Neural cell (in vitro differentiated cells): Measurements from ENCODE around the gene SLC22A14. TPM values are rescaled to one million over a fixed set of nuclear protein-coding genes. Genes with fewer than 3 reads are reported as not detected.

Source experiments
- H2AFZ ChIP-seq: fragments of 200-600, 300-800 bp; sonication (generic), shearing (Covaris generic); 2 replicates; pipeline ENCODE4 v1.6.0; 2014; ENCODE audit warnings: low read depth, mild to moderate bottlenecking, antibody characterized with exemption, low read length, moderate library complexity
- H3F3A ChIP-seq: fragments of 200-600 bp; shearing (Covaris generic); 2 replicates; pipeline ENCODE4 v1.6.1; 2016; ENCODE audit warnings: mild to moderate bottlenecking, moderate library complexity, mixed read lengths, antibody characterized with exemption, low read length; ENCODE audit not compliant: insufficient read depth, poor library complexity, severe bottlenecking
- H3K27ac ChIP-seq: fragments of 200-600, 300-800 bp; sonication (generic), shearing (Covaris generic); 2 replicates; pipeline ENCODE4 v1.5.1; 2014; ENCODE audit warnings: mild to moderate bottlenecking, low read length, moderate library complexity
- H3K27me3 ChIP-seq: fragments of 300-800, 200-600 bp; sonication (generic), shearing (Covaris generic); 2 replicates; pipeline ENCODE4 v1.6.0; 2014; ENCODE audit warnings: mild to moderate bottlenecking, low read depth, low read length, moderate library complexity; ENCODE audit not compliant: insufficient read depth
- H3K36me3 ChIP-seq: fragments of 300-800, 200-600 bp; sonication (generic), shearing (Covaris generic); 2 replicates; pipeline ENCODE4 v1.5.1; 2014; ENCODE audit warnings: mild to moderate bottlenecking, antibody characterized with exemption, low read length, moderate library complexity; ENCODE audit not compliant: insufficient read depth
- H3K4me2 ChIP-seq: fragments of 300-800, 200-600 bp; sonication (generic), shearing (Covaris generic); 2 replicates; pipeline ENCODE4 v1.6.0; 2014; ENCODE audit warnings: mild to moderate bottlenecking, low read length
- H3K4me3 ChIP-seq: fragments of 300-800, 200-600 bp; sonication (generic), shearing (Covaris generic); 2 replicates; pipeline ENCODE4 v1.5.1; 2014; ENCODE audit warnings: mild to moderate bottlenecking, low read length, moderate library complexity
- H3K79me2 ChIP-seq: fragments of 200-600 bp; shearing (Covaris generic); replicated peaks from 2 replicates; pipeline ENCODE4 v1.6.0; 2014; ENCODE audit warnings: mild to moderate bottlenecking, low read length, moderate library complexity; ENCODE audit not compliant: insufficient read depth
- H3K9ac ChIP-seq: fragments of 300-800, 200-600 bp; sonication (generic), shearing (Covaris generic); 2 replicates; pipeline ENCODE4 v1.6.1; 2016; ENCODE audit warnings: mild to moderate bottlenecking, low read length, mixed read lengths
- H3K9me2 ChIP-seq: fragments of 200-600 bp; shearing (Covaris generic); 2 replicates; pipeline ENCODE4 v1.6.1; 2016; ENCODE audit warnings: mild to moderate bottlenecking, low read length, mixed read lengths; ENCODE audit not compliant: insufficient read depth
- H3K9me3 ChIP-seq: fragments of 200-600, 300-800 bp; sonication (generic), shearing (Covaris generic); 2 replicates; pipeline ENCODE4 v1.6.1; 2016; ENCODE audit warnings: mild to moderate bottlenecking, mixed run types, low read length, moderate library complexity, mixed read lengths
- H4K20me1 ChIP-seq: fragments of 200-600 bp; shearing (Covaris generic); 2 replicates; pipeline ENCODE4 v1.6.1; 2016; ENCODE audit warnings: mild to moderate bottlenecking, mixed run types; ENCODE audit not compliant: insufficient read depth
- CTCF ChIP-seq: fragments of 450-650 bp; IDR thresholded peaks from 2 replicates; pipeline ENCODE4 v1.5.1; 2014; ENCODE audit warnings: antibody characterized with exemption, mild to moderate bottlenecking, moderate library complexity; ENCODE audit not compliant: poor library complexity, severe bottlenecking
- EP300 ChIP-seq: fragments of 450-650 bp; conservative IDR thresholded peaks from 2 replicates; pipeline ENCODE4 v1.6.1; 2014; ENCODE audit warnings: antibody characterized with exemption, mild to moderate bottlenecking, moderate library complexity; ENCODE audit not compliant: poor library complexity, severe bottlenecking
- EZH2 ChIP-seq: fragments of 200-600, 300-800 bp; shearing (Covaris generic), sonication (generic); IDR thresholded peaks from 2 replicates; pipeline ENCODE4 v1.6.1; 2014; ENCODE audit warnings: antibody characterized with exemption, low read length, borderline replicate concordance, mild to moderate bottlenecking; ENCODE audit not compliant: insufficient read depth, poor library complexity, severe bottlenecking
- MXI1 ChIP-seq: fragments of 450-650 bp; conservative IDR thresholded peaks from 2 replicates; pipeline ENCODE4 v1.6.1; 2014; ENCODE audit warnings: antibody characterized with exemption, mild to moderate bottlenecking; ENCODE audit not compliant: poor library complexity, severe bottlenecking
- POLR2AphosphoS5 ChIP-seq: IDR thresholded peaks from 2 replicates; pipeline ENCODE4 v1.6.1; 2012
- RAD21 ChIP-seq: fragments of 450-650 bp; conservative IDR thresholded peaks from 2 replicates; pipeline ENCODE4 v1.6.1; 2014; ENCODE audit warnings: antibody characterized with exemption, mild to moderate bottlenecking, moderate library complexity
- SMC3 ChIP-seq: fragments of 450-650 bp; conservative IDR thresholded peaks from 2 replicates; pipeline ENCODE4 v1.6.1; 2014; ENCODE audit warnings: antibody characterized with exemption, mild to moderate bottlenecking, moderate library complexity; ENCODE audit not compliant: poor library complexity
- TAF1 ChIP-seq: IDR thresholded peaks from 2 replicates; pipeline ENCODE4 v1.6.1; 2012; ENCODE audit warnings: low read depth
- polyA plus RNA-seq: library from polyadenylated mRNA; depleted of rRNA; stranded (reverse); fragments of >200 nt; gene quantifications from 2 replicates; pipeline ENCODE4 v1.2.3, GENCODE V29; 2014
- TF ChIP-seq, protein P1 (sequence below): IDR thresholded peaks from 2 replicates; pipeline ENCODE4 v1.6.1; 2012; ENCODE audit warnings: borderline replicate concordance

Gene SLC22A14
- polyA plus RNA-seq, 1 donor from 2014 or later = 0.25 TPM

GRCh38 chr3:38275658-38276057, 6.4 kb upstream of the SLC22A14 start:
- Histone ChIP-seq H3K4me3 (no peak overlapping the region), H3K9me3 (no peaks in the 10 kb centered on the region), H3K79me2 (no peaks in the 10 kb centered on the region), H3K9me2 (no peaks in the 10 kb centered on the region), H2AFZ (no peak overlapping the region), H3F3A (no peaks in the 10 kb centered on the region), H3K27ac (no peak overlapping the region), H3K4me2 (no peak overlapping the region), H4K20me1 (no peaks in the 10 kb centered on the region), H3K36me3 (no peaks in the 10 kb centered on the region), H3K27me3 (no peaks in the 10 kb centered on the region), H3K9ac (no peak overlapping the region)
- no peak for TF ChIP-seq POLR2AphosphoS5
- TF ChIP-seq, protein P1, sequence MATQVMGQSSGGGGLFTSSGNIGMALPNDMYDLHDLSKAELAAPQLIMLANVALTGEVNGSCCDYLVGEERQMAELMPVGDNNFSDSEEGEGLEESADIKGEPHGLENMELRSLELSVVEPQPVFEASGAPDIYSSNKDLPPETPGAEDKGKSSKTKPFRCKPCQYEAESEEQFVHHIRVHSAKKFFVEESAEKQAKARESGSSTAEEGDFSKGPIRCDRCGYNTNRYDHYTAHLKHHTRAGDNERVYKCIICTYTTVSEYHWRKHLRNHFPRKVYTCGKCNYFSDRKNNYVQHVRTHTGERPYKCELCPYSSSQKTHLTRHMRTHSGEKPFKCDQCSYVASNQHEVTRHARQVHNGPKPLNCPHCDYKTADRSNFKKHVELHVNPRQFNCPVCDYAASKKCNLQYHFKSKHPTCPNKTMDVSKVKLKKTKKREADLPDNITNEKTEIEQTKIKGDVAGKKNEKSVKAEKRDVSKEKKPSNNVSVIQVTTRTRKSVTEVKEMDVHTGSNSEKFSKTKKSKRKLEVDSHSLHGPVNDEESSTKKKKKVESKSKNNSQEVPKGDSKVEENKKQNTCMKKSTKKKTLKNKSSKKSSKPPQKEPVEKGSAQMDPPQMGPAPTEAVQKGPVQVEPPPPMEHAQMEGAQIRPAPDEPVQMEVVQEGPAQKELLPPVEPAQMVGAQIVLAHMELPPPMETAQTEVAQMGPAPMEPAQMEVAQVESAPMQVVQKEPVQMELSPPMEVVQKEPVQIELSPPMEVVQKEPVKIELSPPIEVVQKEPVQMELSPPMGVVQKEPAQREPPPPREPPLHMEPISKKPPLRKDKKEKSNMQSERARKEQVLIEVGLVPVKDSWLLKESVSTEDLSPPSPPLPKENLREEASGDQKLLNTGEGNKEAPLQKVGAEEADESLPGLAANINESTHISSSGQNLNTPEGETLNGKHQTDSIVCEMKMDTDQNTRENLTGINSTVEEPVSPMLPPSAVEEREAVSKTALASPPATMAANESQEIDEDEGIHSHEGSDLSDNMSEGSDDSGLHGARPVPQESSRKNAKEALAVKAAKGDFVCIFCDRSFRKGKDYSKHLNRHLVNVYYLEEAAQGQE = no peak
- no peak for TF ChIP-seq TAF1
- no peak for TF ChIP-seq MXI1
- no peak for TF ChIP-seq SMC3
- no peak for TF ChIP-seq EZH2

- no peak overlapping the region for H3K27ac ChIP-seq
- no peak overlapping the region for H3K9ac ChIP-seq
- no peak overlapping the region for H3K4me2 ChIP-seq
- TF ChIP-seq TAF1 (no peak), POLR2AphosphoS5 (no peak), EP300 (no peak), SMC3 (no peak), RAD21 (no peak), EZH2 (no peak), MXI1 (no peak), CTCF (no peak)
- TF ChIP-seq, protein P1 = no peak
- H3K27me3 ChIP-seq = no peaks in the 10 kb centered on the region
- H3K9me3 ChIP-seq = no peaks in the 10 kb centered on the region
- H3F3A ChIP-seq = no peaks in the 10 kb centered on the region
- no peak overlapping the region for H3K4me3 ChIP-seq
- H3K9me2 ChIP-seq = no peaks in the 10 kb centered on the region
- no peak overlapping the region for H2AFZ ChIP-seq
- H3K79me2 ChIP-seq = no peaks in the 10 kb centered on the region
- H3K36me3 ChIP-seq = no peaks in the 10 kb centered on the region
- H4K20me1 ChIP-seq = no peaks in the 10 kb centered on the region
Measured at GRCh38 chr3:38276081-38276916, 5.8 kb upstream of the SLC22A14 start.
